Neural crest cell (in vitro differentiated cells): ENCODE results near the gene SNX24. TPM values are rescaled to one million over a fixed set of nuclear protein-coding genes. Genes with fewer than 3 reads are reported as not detected.

Source experiments
- DNase-seq: peaks from one replicate; pipeline ENCODE4 v3.0.0; 2021; ENCODE audit warnings: low read depth, mixed read lengths, low spot score
- H3K27ac Mint-ChIP-seq: one replicate; pipeline ENCODE4 v1.8.0; 2021; ENCODE audit warnings: mild to moderate bottlenecking, mixed read lengths; ENCODE audit not compliant: unreplicated experiment
- H3K27me3 Mint-ChIP-seq: 2 replicates; pipeline ENCODE4 v1.8.0; 2021; ENCODE audit warnings: low read depth, mild to moderate bottlenecking, mixed read lengths
- H3K36me3 Mint-ChIP-seq: 2 replicates; pipeline ENCODE4 v1.8.0; 2021; ENCODE audit warnings: low read depth, mild to moderate bottlenecking, mixed read lengths
- H3K4me1 Mint-ChIP-seq: 2 replicates; pipeline ENCODE4 v1.8.0; 2021; ENCODE audit warnings: mixed read lengths
- H3K4me3 Mint-ChIP-seq: one replicate; pipeline ENCODE4 v1.8.0; 2021; ENCODE audit warnings: mild to moderate bottlenecking, mixed read lengths
- H3K9me3 Mint-ChIP-seq: 2 replicates; pipeline ENCODE4 v1.8.0; 2021; ENCODE audit warnings: mixed read lengths
- total RNA-seq: library from RNA; stranded (reverse); gene quantifications from 2 replicates; pipeline ENCODE4 v1.2.1, GENCODE V29; 2021
- TF ChIP-seq, protein P1 (sequence below): fragments of 200-600 bp; sonication (generic); conservative IDR thresholded peaks from 2 replicates; pipeline ENCODE4 v1.5.0; 2021; ENCODE audit warnings: antibody characterized with exemption, mild to moderate bottlenecking

SNX24 gene
- total RNA-seq, 1 donor from 2014 or later = 19.7 TPM

DNA sequence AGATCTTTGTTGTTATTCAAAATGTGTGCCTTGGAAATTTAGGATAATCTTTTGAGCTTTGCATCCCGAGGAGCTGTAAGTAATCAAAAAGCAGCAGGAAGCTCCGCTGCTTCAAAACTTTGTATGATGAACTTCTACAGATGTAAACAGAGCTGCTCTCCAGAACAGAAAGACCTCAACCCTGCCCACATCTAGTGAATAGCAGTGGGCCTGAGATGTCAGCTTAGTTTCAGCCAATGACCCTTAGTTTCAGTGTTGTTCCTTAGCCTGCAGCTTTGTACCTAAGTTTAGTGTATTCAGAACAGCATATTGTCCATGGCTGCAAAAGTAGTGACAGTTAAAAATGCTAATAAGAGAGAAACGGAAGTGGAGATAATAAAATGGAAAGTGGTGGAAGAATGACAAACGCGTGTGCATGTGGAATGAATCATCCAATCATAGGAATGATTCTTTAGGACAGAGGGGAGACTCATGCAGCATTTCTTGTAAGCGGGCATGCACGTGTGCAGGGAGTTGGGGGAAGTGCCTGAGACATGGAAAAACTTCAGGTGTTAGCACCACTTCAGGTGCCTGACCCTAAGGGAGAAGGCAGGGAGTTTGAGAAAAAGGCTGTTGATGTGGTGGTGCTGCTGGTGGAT lies 24.9 kb downstream of the SNX24 start:
- H3K4me3 Mint-ChIP-seq = no peak overlapping the region

GRCh38 chr5:122871661-122872060 lies 26.2 kb downstream of the SNX24 start:
- peaks cover 26% of the 10 kb centered on the region for H3K4me1 Mint-ChIP-seq
- TF ChIP-seq, protein P1, sequence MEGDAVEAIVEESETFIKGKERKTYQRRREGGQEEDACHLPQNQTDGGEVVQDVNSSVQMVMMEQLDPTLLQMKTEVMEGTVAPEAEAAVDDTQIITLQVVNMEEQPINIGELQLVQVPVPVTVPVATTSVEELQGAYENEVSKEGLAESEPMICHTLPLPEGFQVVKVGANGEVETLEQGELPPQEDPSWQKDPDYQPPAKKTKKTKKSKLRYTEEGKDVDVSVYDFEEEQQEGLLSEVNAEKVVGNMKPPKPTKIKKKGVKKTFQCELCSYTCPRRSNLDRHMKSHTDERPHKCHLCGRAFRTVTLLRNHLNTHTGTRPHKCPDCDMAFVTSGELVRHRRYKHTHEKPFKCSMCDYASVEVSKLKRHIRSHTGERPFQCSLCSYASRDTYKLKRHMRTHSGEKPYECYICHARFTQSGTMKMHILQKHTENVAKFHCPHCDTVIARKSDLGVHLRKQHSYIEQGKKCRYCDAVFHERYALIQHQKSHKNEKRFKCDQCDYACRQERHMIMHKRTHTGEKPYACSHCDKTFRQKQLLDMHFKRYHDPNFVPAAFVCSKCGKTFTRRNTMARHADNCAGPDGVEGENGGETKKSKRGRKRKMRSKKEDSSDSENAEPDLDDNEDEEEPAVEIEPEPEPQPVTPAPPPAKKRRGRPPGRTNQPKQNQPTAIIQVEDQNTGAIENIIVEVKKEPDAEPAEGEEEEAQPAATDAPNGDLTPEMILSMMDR = no peak
- DNase-seq = no peak
- peaks cover 9% of the 10 kb centered on the region for H3K36me3 Mint-ChIP-seq
- H3K9me3 Mint-ChIP-seq = no peaks in the 10 kb centered on the region
- no peak overlapping the region for H3K4me3 Mint-ChIP-seq
- no peaks in the 10 kb centered on the region for H3K27me3 Mint-ChIP-seq
- H3K27ac Mint-ChIP-seq = no peak overlapping the region

More for the DNA sequence above, 24.9 kb downstream of the SNX24 start:
- Mint-ChIP-seq H3K27ac (no peak overlapping the region), H3K4me1 (peaks cover 26% of the 10 kb centered on the region), H3K36me3 (peaks cover 7% of the 10 kb centered on the region), H3K27me3 (no peaks in the 10 kb centered on the region), H3K9me3 (no peaks in the 10 kb centered on the region)
- TF ChIP-seq, protein P1 = no peak
- no peak for DNase-seq

DNA sequence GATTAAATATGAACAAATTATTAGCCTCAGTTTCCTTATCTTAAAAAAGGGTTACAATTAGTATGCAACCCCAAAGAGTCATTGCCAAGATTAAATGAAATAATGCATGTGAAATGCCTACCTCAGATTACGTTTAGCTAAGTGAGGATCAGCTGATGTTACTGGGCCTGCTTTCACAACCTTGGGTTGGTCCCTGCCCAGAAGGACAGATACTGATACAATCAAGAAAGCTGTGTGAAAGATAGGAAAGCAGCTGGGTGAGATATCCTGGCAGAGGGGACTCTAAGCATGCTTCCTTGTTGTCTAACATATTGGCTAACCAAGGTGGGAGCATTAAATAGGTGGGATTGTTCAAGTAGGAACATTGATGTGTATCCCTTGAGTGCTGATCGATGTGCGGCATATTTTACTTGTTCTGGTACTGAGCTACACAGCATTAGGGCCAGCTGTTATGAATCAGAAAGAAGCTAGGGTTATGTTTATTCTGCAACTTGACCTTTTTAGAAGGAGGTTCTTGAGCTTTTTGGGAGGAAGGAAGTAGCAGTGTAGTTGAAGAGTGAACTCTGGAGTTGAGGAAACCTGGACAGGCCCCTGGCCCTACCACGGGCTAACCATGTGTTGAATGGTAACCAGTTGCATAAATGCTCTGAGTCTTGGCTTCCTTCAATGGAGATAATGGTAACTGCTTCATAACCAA lies 28.9 kb downstream of the SNX24 start:
- H3K4me3 Mint-ChIP-seq = no peak overlapping the region
- H3K9me3 Mint-ChIP-seq = no peaks in the 10 kb centered on the region
- H3K36me3 Mint-ChIP-seq = peaks cover 19% of the 10 kb centered on the region
- DNase-seq = no peak
- H3K27me3 Mint-ChIP-seq = no peaks in the 10 kb centered on the region
- TF ChIP-seq, protein P1 = no peak
- peaks cover 26% of the 10 kb centered on the region for H3K4me1 Mint-ChIP-seq
- no peak overlapping the region for H3K27ac Mint-ChIP-seq

GRCh38 chr5:122877518-122877917 lies 32.1 kb downstream of the SNX24 start:
- TF ChIP-seq, protein P1 = no peak
- peaks cover 19% of the 10 kb centered on the region for H3K4me1 Mint-ChIP-seq
- peaks cover 19% of the 10 kb centered on the region for H3K36me3 Mint-ChIP-seq
- H3K9me3 Mint-ChIP-seq = no peaks in the 10 kb centered on the region
- no peak for DNase-seq
- H3K27ac Mint-ChIP-seq = no peak overlapping the region
- H3K4me3 Mint-ChIP-seq = no peak overlapping the region
- H3K27me3 Mint-ChIP-seq = no peaks in the 10 kb centered on the region

- Mint-ChIP-seq H3K27me3 (no peaks in the 10 kb centered on the region), H3K4me3 (no peak overlapping the region), H3K27ac (no peak overlapping the region), H3K36me3 (peaks cover 19% of the 10 kb centered on the region), H3K9me3 (no peaks in the 10 kb centered on the region), H3K4me1 (peaks cover 12% of the 10 kb centered on the region)
- DNase-seq = no peak
- TF ChIP-seq, protein P1 = no peak
Measured at GRCh38 chr5:122879076-122879475, 33.7 kb downstream of the SNX24 start.
